ENCODE data around the gene RCAN1. TPM values are rescaled to one million over a fixed set of nuclear protein-coding genes. Genes with fewer than 3 reads are reported as not detected.

The RCAN1 gene
- total and polyA plus RNA-seq, 9 of the 15 experiments (the other 6 are each of a cell fraction or from before 2014, with no cell fraction given): 4.4 to 16.5 (median 12.3) TPM

DNA sequence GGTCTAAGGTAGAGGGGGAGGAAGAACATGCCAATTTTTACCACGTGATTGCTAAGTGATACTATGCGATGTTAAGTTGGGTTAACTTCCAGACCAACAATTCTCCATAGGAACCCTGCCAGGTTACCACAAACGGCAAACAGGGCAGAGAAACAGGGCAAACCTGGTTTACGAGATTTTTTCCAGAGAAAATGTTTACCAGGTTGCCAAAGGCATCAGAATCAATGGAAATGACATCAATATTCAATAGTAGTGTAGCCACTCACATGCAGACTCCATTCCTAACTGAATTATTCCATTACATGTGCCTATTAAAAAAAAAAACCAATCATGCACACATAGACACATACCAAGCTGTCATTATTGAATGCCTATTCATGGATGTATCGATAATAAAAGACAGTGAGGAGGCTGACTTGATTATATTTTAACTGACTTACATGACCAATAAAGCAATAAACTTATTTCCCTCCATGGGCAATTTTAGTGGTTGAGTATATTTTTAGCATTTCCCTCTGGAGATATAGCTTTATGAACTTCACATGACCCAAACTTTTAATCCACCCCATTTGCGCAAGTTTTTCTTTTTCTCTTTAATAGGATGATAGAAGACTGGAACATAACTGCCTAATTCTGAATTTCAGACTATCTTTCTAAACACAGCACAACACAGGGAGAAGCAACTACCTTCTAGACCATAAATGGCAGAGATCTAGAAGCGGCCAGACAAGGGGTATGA, 62.4 kb downstream of the RCAN1 start (continued):
- TF ChIP-seq, protein P1, sequence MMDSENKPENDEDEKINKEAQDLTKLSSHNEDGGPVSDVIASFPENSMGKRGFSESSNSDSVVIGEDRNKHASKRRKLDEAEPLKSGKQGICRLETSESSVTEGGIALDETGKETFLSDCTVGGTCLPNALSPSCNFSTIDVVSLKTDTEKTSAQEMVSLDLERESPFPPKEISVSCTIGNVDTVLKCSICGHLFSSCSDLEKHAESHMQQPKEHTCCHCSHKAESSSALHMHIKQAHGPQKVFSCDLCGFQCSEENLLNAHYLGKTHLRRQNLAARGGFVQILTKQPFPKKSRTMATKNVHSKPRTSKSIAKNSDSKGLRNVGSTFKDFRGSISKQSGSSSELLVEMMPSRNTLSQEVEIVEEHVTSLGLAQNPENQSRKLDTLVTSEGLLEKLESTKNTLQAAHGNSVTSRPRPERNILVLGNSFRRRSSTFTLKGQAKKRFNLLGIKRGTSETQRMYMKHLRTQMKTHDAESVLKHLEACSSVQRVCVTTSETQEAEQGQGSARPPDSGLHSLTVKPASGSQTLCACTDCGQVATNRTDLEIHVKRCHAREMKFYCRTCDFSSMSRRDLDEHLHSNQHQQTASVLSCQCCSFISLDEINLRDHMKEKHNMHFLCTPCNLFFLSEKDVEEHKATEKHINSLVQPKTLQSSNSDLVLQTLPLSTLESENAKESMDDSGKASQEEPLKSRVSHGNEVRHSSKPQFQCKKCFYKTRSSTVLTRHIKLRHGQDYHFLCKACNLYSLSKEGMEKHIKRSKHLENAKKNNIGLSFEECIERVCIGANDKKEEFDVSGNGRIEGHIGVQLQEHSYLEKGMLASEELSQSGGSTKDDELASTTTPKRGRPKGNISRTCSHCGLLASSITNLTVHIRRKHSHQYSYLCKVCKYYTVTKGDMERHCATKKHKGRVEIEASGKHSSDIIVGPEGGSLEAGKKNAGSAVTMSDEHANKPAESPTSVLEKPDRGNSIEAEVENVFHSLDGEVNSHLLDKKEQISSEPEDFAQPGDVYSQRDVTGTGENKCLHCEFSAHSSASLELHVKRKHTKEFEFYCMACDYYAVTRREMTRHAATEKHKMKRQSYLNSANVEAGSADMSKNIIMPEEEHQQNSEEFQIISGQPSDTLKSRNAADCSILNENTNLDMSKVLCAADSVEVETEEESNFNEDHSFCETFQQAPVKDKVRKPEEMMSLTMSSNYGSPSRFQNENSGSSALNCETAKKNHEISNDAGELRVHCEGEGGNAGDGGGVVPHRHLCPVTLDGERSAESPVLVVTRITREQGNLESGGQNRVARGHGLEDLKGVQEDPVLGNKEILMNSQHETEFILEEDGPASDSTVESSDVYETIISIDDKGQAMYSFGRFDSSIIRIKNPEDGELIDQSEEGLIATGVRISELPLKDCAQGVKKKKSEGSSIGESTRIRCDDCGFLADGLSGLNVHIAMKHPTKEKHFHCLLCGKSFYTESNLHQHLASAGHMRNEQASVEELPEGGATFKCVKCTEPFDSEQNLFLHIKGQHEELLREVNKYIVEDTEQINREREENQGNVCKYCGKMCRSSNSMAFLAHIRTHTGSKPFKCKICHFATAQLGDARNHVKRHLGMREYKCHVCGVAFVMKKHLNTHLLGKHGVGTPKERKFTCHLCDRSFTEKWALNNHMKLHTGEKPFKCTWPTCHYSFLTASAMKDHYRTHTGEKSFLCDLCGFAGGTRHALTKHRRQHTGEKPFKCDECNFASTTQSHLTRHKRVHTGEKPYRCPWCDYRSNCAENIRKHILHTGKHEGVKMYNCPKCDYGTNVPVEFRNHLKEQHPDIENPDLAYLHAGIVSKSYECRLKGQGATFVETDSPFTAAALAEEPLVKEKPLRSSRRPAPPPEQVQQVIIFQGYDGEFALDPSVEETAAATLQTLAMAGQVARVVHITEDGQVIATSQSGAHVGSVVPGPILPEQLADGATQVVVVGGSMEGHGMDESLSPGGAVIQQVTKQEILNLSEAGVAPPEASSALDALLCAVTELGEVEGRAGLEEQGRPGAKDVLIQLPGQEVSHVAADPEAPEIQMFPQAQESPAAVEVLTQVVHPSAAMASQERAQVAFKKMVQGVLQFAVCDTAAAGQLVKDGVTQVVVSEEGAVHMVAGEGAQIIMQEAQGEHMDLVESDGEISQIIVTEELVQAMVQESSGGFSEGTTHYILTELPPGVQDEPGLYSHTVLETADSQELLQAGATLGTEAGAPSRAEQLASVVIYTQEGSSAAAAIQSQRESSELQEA (IDR thresholded peaks at IDR 0.05; ENCODE audit: low read depth): no peak
